GM19397 (cell line): ENCODE results near the gene STRN3.
"Not testable (repeated sequence)": the region's sequence is repeated elsewhere in the genome, so short reads cannot be mapped to it uniquely, and the experiment has no call there.

Experiments used
- ATAC-seq: cut with Tn5 transposase; IDR thresholded peaks from one replicate; pipeline ENCODE4 v1.9.1; 2021; ENCODE audit warnings: mild to moderate bottlenecking, moderate library complexity; ENCODE audit not compliant: unreplicated experiment

The STRN3 gene

GRCh38 chr14:30921788-30922187, 104.4 kb downstream of the STRN3 start:
- no peak for ATAC-seq

DNA sequence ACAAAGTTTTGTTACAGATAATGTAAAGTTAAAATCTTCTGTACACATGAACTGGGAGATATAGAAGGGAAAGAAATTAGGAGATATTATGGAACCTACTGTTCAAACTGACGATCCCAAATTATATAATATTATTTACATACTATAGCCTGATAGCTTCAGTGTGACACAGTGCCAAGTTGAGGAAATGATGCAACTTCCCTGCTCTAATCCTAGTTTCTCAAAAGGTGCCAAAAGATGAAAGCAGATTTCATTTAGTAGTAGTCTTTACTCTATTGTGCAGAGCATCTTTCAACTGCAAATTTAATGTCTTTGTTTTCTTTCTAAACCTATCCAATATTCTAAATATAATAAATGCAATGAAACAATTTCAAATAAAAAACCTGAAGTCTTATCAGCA, 104.9 kb downstream of the STRN3 start:
- no peak for ATAC-seq

DNA sequence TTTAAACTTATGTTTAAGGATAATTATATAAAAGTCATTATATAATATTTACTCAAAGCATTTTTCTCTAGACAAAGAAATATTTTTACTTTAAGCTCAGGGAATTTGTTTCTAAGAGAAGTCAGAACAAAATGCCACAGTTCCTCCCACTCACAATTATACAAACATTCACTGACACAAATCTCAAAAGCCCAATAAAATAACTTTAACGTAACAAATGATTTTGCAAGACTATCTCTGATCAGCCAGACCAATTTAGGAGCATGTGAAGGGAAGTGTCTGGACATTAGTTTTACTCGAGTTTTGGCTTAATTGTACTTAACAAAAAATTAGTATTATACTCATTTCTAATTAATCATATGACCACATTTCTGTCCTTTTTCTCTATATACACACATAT, 110.6 kb downstream of the STRN3 start:
- ATAC-seq, result no peak

GRCh38 chr14:30914812-30915211, 111.4 kb downstream of the STRN3 start:
- ATAC-seq, result no peak

- ATAC-seq, result no peak
Measured at GRCh38 chr14:30908826-30909225, 117.4 kb downstream of the STRN3 start.

DNA sequence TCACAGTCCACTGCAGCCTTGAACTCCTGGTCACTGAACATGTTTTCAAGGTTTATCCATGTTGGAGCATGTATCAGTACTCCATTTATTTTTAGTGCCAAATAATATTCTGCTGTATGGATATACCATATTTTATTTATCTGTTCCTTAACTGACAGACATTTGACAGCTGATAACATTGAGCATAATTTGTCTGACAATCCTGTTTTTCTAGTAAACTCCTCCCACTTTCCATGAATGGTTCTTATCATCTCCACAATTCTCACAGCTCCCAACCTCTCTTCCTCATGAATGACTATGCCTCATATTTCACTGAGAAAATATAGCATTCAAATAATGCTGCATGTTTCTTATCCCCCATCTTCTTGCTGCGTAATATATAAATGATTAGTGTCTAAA, 118.5 kb downstream of the STRN3 start:
- no peak for ATAC-seq

DNA sequence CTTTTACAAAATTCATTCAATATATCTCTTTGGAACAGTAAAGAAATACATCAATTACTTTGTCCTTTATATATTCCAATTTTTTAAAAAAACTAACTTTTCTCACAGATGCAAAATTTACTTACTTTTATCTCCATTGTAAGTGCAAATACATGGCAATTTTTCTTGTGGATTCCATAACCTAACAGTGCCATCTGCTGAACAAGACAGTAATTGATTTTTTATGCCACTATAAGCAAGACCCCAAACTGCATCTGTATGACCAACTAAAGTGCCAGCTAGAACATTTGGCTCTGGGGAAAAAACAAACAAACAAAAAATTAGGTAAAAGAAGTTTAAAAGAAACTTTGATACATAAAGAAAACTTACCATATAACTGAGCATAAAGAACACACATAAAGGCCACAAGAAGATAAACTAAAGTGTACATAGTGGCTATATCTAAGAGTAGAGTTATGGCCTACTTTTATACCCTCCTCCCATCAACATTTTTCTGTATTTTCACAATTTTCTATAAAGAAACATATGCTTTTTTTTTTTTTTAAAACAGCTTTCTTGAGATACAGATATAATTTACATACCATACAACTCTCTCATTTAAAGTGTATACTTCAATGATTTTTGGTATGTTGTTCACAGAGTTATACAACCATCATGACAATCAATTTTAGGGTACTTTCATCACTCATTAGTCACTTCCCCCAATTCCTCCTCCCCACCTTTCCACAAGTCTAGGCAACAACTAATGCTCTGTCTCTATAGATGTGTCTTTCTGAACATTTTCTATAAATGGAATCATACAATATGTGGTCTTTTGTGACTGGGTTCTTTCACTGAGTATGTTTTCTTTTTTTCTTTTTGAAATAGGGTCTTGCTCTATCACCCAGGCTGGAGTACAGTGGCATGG, 119.2 kb downstream of the STRN3 start:
- no peak for ATAC-seq

DNA sequence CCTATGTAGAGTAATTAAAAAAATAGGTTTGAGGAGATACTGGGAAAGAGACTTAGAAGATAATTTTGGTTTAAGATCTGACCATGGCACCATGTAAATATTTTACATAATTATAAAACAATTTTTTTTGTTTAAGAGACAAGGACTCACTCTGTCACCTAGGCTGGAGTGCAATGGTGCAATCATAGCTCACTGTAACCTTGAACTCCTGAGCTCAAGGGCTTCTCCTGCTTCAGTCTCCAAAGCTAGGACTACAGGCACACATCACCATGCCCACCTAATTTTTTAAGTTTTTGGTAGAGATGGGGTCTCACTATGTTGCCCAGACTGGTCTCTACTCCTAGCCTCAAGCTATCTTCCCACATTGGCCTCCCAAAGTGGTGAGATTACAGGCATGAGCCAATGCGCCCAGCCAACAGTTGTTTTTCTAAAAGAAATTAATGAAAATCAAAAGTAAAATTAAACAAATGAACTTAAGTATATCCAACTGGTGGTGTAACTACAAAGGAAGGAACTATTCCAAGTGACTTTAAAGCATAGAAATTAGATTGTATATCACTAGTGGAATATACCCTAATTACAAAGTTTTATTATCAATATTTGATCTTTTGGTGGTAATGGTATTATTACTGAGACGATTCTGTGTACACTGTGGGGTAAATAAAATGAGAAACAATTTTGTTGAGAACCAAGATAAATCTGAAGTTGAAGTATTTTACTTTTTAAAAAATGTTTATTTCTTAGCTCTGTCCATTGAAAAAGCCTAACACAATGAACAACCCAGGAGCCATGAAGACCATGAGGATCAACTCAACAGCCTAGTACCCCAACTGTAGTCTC, 122.7 kb downstream of the STRN3 start:
- no peak for ATAC-seq

- ATAC-seq, result not testable (repeated sequence)
Measured at GRCh38 chr14:30897121-30897520, 129.1 kb downstream of the STRN3 start.

DNA sequence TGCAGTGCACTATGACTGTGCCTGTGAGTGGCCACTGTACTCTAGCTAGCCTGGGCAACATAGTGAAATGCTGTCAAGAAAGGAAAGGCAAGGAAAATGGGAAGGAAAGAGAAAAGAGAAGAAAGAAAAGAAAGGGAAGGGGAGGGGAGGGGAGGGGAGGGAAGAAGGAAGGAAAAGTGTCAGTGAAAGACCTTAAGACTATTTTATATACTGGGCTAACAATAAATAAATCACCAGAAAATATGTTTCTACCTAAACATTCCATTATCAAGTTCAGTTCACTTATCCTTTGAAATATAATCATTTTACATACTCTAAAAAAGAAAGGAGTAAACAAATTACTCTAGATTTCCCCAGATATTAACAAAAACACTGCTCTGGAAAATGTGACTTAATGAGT, 129.7 kb downstream of the STRN3 start:
- no peak for ATAC-seq

- ATAC-seq, result no peak
Measured at GRCh38 chr14:30894923-30895515, 131.2 kb downstream of the STRN3 start.

- ATAC-seq, result no peak
Measured at GRCh38 chr14:30893819-30894218, 132.4 kb downstream of the STRN3 start.

DNA sequence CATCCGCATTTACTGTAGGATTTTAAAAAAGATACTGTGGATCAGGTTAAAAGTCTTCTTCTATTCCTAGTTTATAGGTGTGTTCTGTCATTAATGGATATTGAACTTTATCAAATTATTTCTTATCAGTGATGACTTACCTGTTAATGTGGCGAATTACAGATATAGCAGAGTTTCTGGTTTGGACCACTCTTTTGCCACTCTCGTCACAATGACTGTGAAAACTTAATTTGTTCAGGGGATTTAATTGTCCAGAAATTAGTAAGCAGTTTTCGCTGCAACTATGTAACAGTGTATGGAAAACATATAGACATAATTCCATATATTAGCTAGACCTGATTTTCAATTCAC, 137.0 kb downstream of the STRN3 start:
- ATAC-seq, result no peak

DNA sequence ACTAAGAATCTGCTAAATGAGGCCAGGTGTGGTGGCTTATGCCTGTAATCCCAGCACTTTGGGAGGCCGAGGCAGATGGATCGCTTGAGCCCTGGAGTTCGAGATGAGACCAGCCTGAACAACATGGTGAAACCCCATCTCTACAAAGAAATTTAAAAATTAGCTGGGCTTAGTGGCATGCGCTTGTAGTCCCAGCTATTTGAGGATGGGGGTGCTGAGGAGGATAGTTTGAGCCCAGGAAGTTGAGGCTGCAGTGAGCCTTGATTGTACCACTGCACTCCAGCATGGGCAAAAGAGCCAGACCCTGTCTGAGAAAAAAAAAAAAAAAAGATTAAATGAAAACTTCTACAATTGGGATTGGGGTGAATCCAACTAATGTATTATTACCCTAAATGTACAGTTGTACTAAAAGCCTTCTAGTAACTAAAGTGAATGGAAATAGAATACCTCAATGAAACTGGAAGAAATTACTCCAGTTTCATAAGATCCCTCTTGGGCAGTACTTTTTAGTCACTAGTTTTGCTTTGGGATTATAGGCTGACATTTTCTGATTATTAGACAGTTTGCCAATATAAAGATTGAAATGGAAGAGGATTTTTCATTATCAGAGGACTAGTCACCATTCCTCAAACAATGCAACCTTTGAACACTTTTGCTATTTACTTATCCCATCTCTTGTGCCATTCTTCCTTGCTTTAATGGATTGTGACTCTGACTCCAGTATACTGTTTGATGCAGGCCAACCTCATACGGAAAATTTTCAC, 137.5 kb downstream of the STRN3 start:
- ATAC-seq, result no peak

- no peak for ATAC-seq
Measured at GRCh38 chr14:30885840-30886740, 140.1 kb downstream of the STRN3 start.

GRCh38 chr14:30884901-30885300, 141.3 kb downstream of the STRN3 start:
- ATAC-seq, result no peak

- no peak for ATAC-seq
Measured at GRCh38 chr14:30883508-30884294, 142.5 kb downstream of the STRN3 start.

DNA sequence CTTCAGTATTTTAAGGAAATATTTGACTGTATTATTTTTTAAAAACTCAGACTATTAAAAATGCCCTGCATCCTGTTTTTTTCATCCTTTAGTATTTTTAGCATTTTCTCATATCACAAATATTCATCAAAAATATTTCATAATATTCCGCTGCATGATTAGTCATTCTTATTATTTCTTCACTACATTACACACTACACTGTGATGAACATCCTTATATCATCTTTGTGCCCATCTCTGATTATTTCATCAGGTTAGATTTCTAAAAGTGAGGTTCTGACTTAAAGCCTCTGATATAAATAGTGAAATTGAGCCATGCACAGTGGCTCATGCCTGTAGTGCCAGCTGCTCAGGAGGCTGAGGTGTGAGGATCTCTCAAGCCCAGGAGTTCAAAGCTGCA, 143.7 kb downstream of the STRN3 start:
- no peak for ATAC-seq

- ATAC-seq, result no peak
Measured at GRCh38 chr14:30876692-30877091, 149.5 kb downstream of the STRN3 start.
